HepG2 (cell line): ENCODE measurements around the gene SLX1A. TPM values are rescaled to one million over a fixed set of nuclear protein-coding genes. Genes with fewer than 3 reads are reported as not detected.

Source experiments
- CENPX ChIP-seq: sonication (generic); formaldehyde crosslinking; IDR thresholded peaks from 2 replicates; pipeline ENCODE4 v1.9.0; 2021; ENCODE audit warnings: mild to moderate bottlenecking, missing genetic modification reagents, moderate library complexity
- FOXO1 ChIP-seq: sonication (generic); formaldehyde crosslinking; IDR thresholded peaks from 2 replicates; pipeline ENCODE4 v1.4.0; 2020; ENCODE audit warnings: missing genetic modification reagents
- GABPB1 ChIP-seq: IDR thresholded peaks from 2 replicates; pipeline ENCODE4 v1.6.1; 2016; ENCODE audit warnings: mild to moderate bottlenecking, missing genetic modification reagents, moderate library complexity, missing compliant biosample characterization
- GTF2F1 ChIP-seq: fragments of 150-350 bp; IDR thresholded peaks from 2 replicates; pipeline ENCODE4 v1.6.1; 2014; ENCODE audit warnings: low read length
- HDAC6 ChIP-seq: fragments of 200-600 bp; sonication (generic); IDR thresholded peaks from 2 replicates; pipeline ENCODE4 v1.7.0; 2017; ENCODE audit warnings: mild to moderate bottlenecking, antibody characterized with exemption, low read length, low read depth
- IRF2 ChIP-seq: IDR thresholded peaks from 2 replicates; pipeline ENCODE4 v1.6.1; 2018; ENCODE audit warnings: missing genetic modification reagents, missing compliant biosample characterization
- JUN ChIP-seq: sonication (generic); formaldehyde crosslinking; IDR thresholded peaks from 2 replicates; pipeline ENCODE4 v1.4.0; 2020; ENCODE audit warnings: mild to moderate bottlenecking, missing genetic modification reagents
- NFRKB ChIP-seq: fragments of 450-650 bp; IDR thresholded peaks from 2 replicates; pipeline ENCODE4 v1.6.1; 2017
- POLR2AphosphoS5 ChIP-seq: IDR thresholded peaks from 2 replicates; pipeline ENCODE4 v1.6.1; 2012; ENCODE audit warnings: low read depth, low read length
- PPARG ChIP-seq: conservative IDR thresholded peaks from 2 replicates; pipeline ENCODE4 v1.6.1; 2016; ENCODE audit warnings: missing biosample characterization, missing genetic modification reagents
- SCMH1 ChIP-seq: sonication (generic); formaldehyde crosslinking; IDR thresholded peaks from 2 replicates; pipeline ENCODE4 v1.9.0; 2021; ENCODE audit warnings: missing genetic modification reagents, mild to moderate bottlenecking, borderline replicate concordance
- SIX1 ChIP-seq: sonication (generic); formaldehyde crosslinking; IDR thresholded peaks from 2 replicates; pipeline ENCODE4 v1.4.0; 2020; ENCODE audit warnings: missing genetic modification reagents, borderline replicate concordance
- ZNF230 ChIP-seq: sonication (generic); formaldehyde crosslinking; IDR thresholded peaks from 2 replicates; pipeline ENCODE4 v1.4.0; 2020; ENCODE audit warnings: mild to moderate bottlenecking, missing genetic modification reagents
- ZNF234 ChIP-seq: sonication (generic); formaldehyde crosslinking; conservative IDR thresholded peaks from 2 replicates; pipeline ENCODE4 v1.5.1; 2020; ENCODE audit warnings: mild to moderate bottlenecking, missing genetic modification reagents
- ZNF747 ChIP-seq: sonication (generic); formaldehyde crosslinking; IDR thresholded peaks from 2 replicates; pipeline ENCODE4 v1.8.1; 2023; ENCODE audit warnings: missing genetic modification reagents, mild to moderate bottlenecking, borderline replicate concordance
- ZNF761 ChIP-seq: sonication (generic); formaldehyde crosslinking; conservative IDR thresholded peaks from 2 replicates; pipeline ENCODE4 v1.4.0; 2020; ENCODE audit warnings: mild to moderate bottlenecking, missing genetic modification reagents
- ZSCAN25 ChIP-seq: sonication (generic); formaldehyde crosslinking; IDR thresholded peaks from 2 replicates; pipeline ENCODE4 v1.8.0; 2022; ENCODE audit warnings: mild to moderate bottlenecking, missing genetic modification reagents
- polyA plus RNA-seq, 8 experiments: library from polyadenylated mRNA; depleted of rRNA in 3 of 8; stranded (reverse) in 7 of 8; unstranded in 1 of 8; fragments of >200 nt; fragmentation: Illumina TruSeq in 4 of 8; extraction: Trizol in 4 of 8; gene quantifications; 2 replicates each; pipeline versions ENCODE4 v1.2.1 to v1.2.3, GENCODE V29; 2011 to 2016; ENCODE audit warnings: low read depth in 4 of 8, missing spikeins in 1 of 8, mixed read lengths in 1 of 8; ENCODE audit not compliant: insufficient read depth in 1 of 8
- total RNA-seq, 5 experiments: library from RNA; depleted of rRNA; stranded (reverse); fragments of >200 nt; fragmentation: Illumina TruSeq; extraction: Trizol; gene quantifications; 2 replicates each; pipeline ENCODE4 v1.2.3, GENCODE V29; 2016; ENCODE audit warnings: low read depth in 1 of 5
- TF ChIP-seq, protein P1 (sequence below): sonication (generic); formaldehyde crosslinking; IDR thresholded peaks from 2 replicates; pipeline ENCODE4 v1.5.0; 2020; ENCODE audit warnings: mild to moderate bottlenecking, missing genetic modification reagents, borderline replicate concordance
- TF ChIP-seq, protein P2 (sequence below): sonication (generic); formaldehyde crosslinking; IDR thresholded peaks from 2 replicates; pipeline ENCODE4 v1.4.0; 2020; ENCODE audit warnings: mild to moderate bottlenecking, low read depth, missing genetic modification reagents
- TF ChIP-seq, protein P3 (sequence below): sonication (generic); formaldehyde crosslinking; IDR thresholded peaks from 2 replicates; pipeline ENCODE4 v1.4.0; 2020; ENCODE audit warnings: low read depth, mild to moderate bottlenecking, missing genetic modification reagents
- TF ChIP-seq, protein P4 (sequence below): sonication (generic); formaldehyde crosslinking; IDR thresholded peaks from 2 replicates; pipeline ENCODE4 v1.4.0; 2020; ENCODE audit warnings: missing genetic modification reagents

SLX1A gene
- total and polyA plus RNA-seq, 2 of the 13 experiments (the other 11 are each of a cell fraction or from before 2014, with no cell fraction given) = 12.0 to 37.1 TPM

DNA sequence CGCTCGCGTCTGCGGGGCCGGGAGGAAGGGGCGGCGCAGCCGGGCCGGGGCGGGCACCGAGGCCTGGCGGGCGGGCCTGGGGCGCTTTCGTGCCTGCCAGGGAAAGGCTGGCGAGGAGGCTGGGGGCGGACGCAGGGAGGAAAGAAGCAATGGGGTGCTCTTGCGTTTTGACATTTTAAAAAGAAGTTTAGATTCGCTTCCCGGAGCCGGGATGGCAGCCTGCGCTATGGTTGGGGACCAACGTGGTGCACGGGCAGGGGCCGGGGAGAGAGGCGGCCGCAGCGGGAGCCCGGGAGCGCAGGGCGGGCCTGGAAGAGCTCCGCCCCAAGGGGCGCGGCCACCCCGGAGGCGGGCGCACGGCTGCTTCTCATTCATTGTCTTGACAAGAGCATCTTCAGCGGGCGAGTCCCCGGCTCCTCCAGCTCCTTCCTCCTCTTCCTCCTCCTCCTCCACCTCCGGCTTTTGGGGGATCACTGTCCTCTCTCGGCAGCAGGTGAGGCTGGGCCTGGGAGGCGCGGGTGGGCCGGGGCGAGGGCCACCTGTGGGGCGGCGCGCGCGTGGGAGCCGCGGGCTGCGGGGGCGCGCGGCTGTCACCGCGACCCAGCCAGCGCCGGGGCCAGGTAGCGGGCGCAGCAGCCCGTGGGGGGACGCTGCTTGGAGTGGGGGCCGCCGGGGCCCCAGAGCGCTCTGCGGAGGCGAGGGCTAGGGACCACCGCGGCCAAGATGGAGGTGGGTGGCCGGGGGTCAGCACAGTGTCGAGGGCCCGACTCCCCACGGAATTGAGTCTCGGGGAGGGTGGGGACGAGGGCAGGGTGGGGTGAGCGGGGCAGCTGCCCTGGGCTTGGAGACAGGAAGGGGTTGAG, 10.2 kb upstream of the SLX1A start, which contains the start of gene CORO1A (continued):
- TF ChIP-seq ZNF230 (CRISPR knock-in tag) (no peak), GABPB1 (CRISPR knock-in tag) (no peak; the same call in 1 of the 2 replicates), NFRKB (no peak), IRF2 (CRISPR knock-in tag) (no peak), JUN (no peak), CENPX (CRISPR knock-in tag) (no peak), SIX1 (CRISPR knock-in tag) (no peak), SCMH1 (CRISPR knock-in tag) (no peak), FOXO1 (CRISPR knock-in tag) (no peak), ZNF761 (CRISPR knock-in tag) (0 out of 2 replicates have a peak, but pooled peaks have one; percentile 32), ZNF234 (no peak), GTF2F1 (no peak), ZSCAN25 (peak; percentile 62; the same call in 1 of the 2 replicates), HDAC6 (no peak), PPARG (CRISPR knock-in tag) (0 out of 2 replicates have a peak, but pooled peaks have one; percentile 21), ZNF747 (CRISPR knock-in tag) (0 out of 2 replicates have a peak, but pooled peaks have one; percentile 53), POLR2AphosphoS5 (peak; percentile 77)
- TF ChIP-seq, protein P1, sequence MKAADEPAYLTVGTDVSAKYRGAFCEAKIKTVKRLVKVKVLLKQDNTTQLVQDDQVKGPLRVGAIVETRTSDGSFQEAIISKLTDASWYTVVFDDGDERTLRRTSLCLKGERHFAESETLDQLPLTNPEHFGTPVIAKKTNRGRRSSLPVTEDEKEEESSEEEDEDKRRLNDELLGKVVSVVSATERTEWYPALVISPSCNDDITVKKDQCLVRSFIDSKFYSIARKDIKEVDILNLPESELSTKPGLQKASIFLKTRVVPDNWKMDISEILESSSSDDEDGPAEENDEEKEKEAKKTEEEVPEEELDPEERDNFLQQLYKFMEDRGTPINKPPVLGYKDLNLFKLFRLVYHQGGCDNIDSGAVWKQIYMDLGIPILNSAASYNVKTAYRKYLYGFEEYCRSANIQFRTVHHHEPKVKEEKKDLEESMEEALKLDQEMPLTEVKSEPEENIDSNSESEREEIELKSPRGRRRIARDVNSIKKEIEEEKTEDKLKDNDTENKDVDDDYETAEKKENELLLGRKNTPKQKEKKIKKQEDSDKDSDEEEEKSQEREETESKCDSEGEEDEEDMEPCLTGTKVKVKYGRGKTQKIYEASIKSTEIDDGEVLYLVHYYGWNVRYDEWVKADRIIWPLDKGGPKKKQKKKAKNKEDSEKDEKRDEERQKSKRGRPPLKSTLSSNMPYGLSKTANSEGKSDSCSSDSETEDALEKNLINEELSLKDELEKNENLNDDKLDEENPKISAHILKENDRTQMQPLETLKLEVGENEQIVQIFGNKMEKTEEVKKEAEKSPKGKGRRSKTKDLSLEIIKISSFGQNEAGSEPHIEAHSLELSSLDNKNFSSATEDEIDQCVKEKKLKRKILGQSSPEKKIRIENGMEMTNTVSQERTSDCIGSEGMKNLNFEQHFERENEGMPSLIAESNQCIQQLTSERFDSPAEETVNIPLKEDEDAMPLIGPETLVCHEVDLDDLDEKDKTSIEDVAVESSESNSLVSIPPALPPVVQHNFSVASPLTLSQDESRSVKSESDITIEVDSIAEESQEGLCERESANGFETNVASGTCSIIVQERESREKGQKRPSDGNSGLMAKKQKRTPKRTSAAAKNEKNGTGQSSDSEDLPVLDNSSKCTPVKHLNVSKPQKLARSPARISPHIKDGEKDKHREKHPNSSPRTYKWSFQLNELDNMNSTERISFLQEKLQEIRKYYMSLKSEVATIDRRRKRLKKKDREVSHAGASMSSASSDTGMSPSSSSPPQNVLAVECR = peak; percentile 59; the same call in 1 of the 2 replicates
- TF ChIP-seq, protein P2, sequence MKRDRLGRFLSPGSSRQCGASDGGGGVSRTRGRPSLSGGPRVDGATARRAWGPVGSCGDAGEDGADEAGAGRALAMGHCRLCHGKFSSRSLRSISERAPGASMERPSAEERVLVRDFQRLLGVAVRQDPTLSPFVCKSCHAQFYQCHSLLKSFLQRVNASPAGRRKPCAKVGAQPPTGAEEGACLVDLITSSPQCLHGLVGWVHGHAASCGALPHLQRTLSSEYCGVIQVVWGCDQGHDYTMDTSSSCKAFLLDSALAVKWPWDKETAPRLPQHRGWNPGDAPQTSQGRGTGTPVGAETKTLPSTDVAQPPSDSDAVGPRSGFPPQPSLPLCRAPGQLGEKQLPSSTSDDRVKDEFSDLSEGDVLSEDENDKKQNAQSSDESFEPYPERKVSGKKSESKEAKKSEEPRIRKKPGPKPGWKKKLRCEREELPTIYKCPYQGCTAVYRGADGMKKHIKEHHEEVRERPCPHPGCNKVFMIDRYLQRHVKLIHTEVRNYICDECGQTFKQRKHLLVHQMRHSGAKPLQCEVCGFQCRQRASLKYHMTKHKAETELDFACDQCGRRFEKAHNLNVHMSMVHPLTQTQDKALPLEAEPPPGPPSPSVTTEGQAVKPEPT (CRISPR knock-in tag) = no peak
- TF ChIP-seq, protein P3, sequence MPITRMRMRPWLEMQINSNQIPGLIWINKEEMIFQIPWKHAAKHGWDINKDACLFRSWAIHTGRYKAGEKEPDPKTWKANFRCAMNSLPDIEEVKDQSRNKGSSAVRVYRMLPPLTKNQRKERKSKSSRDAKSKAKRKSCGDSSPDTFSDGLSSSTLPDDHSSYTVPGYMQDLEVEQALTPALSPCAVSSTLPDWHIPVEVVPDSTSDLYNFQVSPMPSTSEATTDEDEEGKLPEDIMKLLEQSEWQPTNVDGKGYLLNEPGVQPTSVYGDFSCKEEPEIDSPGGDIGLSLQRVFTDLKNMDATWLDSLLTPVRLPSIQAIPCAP (CRISPR knock-in tag) = no peak
- TF ChIP-seq, protein P4, sequence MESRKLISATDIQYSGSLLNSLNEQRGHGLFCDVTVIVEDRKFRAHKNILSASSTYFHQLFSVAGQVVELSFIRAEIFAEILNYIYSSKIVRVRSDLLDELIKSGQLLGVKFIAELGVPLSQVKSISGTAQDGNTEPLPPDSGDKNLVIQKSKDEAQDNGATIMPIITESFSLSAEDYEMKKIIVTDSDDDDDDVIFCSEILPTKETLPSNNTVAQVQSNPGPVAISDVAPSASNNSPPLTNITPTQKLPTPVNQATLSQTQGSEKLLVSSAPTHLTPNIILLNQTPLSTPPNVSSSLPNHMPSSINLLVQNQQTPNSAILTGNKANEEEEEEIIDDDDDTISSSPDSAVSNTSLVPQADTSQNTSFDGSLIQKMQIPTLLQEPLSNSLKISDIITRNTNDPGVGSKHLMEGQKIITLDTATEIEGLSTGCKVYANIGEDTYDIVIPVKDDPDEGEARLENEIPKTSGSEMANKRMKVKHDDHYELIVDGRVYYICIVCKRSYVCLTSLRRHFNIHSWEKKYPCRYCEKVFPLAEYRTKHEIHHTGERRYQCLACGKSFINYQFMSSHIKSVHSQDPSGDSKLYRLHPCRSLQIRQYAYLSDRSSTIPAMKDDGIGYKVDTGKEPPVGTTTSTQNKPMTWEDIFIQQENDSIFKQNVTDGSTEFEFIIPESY (CRISPR knock-in tag) = no peak
